ENCODE results near the gene KIF1B. TPM values are rescaled to one million over a fixed set of nuclear protein-coding genes. Genes with fewer than 3 reads are reported as not detected.
A peak's percentile ranks its signal among the peaks of the same experiment; 100 is the strongest.
"Not testable (repeated sequence)": the region's sequence is repeated elsewhere in the genome, so short reads cannot be mapped to it uniquely, and the experiment has no call there.

Gene KIF1B
- total and polyA plus RNA-seq, 12 donors = 12.9 to 67.2 (median 48.9) TPM

- Histone ChIP-seq H3K27me3 (no peaks in the 10 kb centered on the region), H3K36me3 (replicated peaks in 1 of 2) (peaks cover 0 to 61% of the 10 kb centered on the region in 2 donors), H3K4me3 (no peak overlapping the region), H3K4me1 (replicated peaks in 1 of 2) (peaks cover 0 to 25% of the 10 kb centered on the region in 2 donors), H3K9me3 (replicated peaks in 1 of 3) (no peaks in the 10 kb centered on the region), H3K27ac (no peak overlapping the region)
- no peak for DNase-seq
- no peak for TF ChIP-seq CTCF (IDR thresholded peaks at IDR 0.05)
- TF ChIP-seq POLR2A (IDR thresholded peaks at IDR 0.05) = no peak
- WGBS, 4 donors = 91 to 96% (median 94%) methylated on average over 9 of the region's 9 CpGs
- intact Hi-C loops (cut with DNase I) = no loop called here
Observed at GRCh38 chr1:10402729-10403274, 192.4 kb downstream of the KIF1B start.

- DNase-seq = no peak
- Histone ChIP-seq H3K4me3 (no peak overlapping the region), H3K4me1 (replicated peaks in 1 of 2) (no peaks in the 10 kb centered on the region), H3K36me3 (replicated peaks in 1 of 2) (peaks cover 0 to 95% of the 10 kb centered on the region in 2 donors), H3K27me3 (no peaks in the 10 kb centered on the region), H3K27ac (no peak overlapping the region), H3K9me3 (replicated peaks in 1 of 3) (no peaks in the 10 kb centered on the region)
- 80 to 100% (median 88%) methylated on average over 1 to 2 of the region's 2 CpGs for WGBS, 4 donors
- intact Hi-C loops (cut with DNase I) = no loop called here
- TF ChIP-seq CTCF (IDR thresholded peaks at IDR 0.05) (no peak), POLR2A (IDR thresholded peaks at IDR 0.05) (no peak)
Observed at GRCh38 chr1:10407201-10407600, 196.8 kb downstream of the KIF1B start.

- DNase-seq = peak in 4 of 7 donors; percentile 34 to 43 (median 38)
- peak overlapping the region in 2 of 5 donors; percentile 15 to 81 for H3K27ac ChIP-seq
- no peak overlapping the region for H3K4me3 ChIP-seq
- H3K4me1 ChIP-seq (replicated peaks in 1 of 2) = no peaks in the 10 kb centered on the region
- peaks cover 0 to 90% of the 10 kb centered on the region in 2 donors for H3K36me3 ChIP-seq (replicated peaks in 1 of 2)
- no peak for TF ChIP-seq CTCF (IDR thresholded peaks at IDR 0.05)
- TF ChIP-seq POLR2A (IDR thresholded peaks at IDR 0.05) = no peak
- WGBS, 4 donors = 69 to 82% (median 77%) methylated on average over 6 of the region's 6 CpGs
- intact Hi-C loops (cut with DNase I) = no loop called here
- H3K9me3 ChIP-seq (replicated peaks in 1 of 3) = no peaks in the 10 kb centered on the region
- no peaks in the 10 kb centered on the region for H3K27me3 ChIP-seq
Observed at GRCh38 chr1:10415211-10415930, 205.0 kb downstream of the KIF1B start.

- H3K4me3 ChIP-seq; H3K27me3 ChIP-seq; H3K4me1 ChIP-seq (replicated peaks in 1 of 2); intact Hi-C loops (cut with DNase I); DNase-seq; H3K9me3 ChIP-seq (replicated peaks in 1 of 3): not testable (repeated sequence)
- H3K36me3 ChIP-seq (replicated peaks in 1 of 2) = peaks cover 0 to 92% of the 10 kb centered on the region in 2 donors
- H3K27ac ChIP-seq = peak overlapping the region in 2 of 5 donors; percentile 15 to 81
- 93 to 98% (median 95%) methylated on average over 1 of the region's 1 CpG for WGBS, 4 donors
Observed at GRCh38 chr1:10415967-10416366, 205.6 kb downstream of the KIF1B start.

- H3K4me1 ChIP-seq (replicated peaks in 1 of 2); H3K9me3 ChIP-seq (replicated peaks in 1 of 3); DNase-seq; H3K4me3 ChIP-seq; intact Hi-C loops (cut with DNase I); H3K27ac ChIP-seq; H3K27me3 ChIP-seq: not testable (repeated sequence)
- 92 to 96% (median 95%) methylated on average over 8 of the region's 8 CpGs for WGBS, 4 donors
- H3K36me3 ChIP-seq (replicated peaks in 1 of 2) = peaks cover 0 to 69% of the 10 kb centered on the region in 2 donors
Observed at GRCh38 chr1:10418741-10419140, 208.4 kb downstream of the KIF1B start.
